Activated CD8-positive, alpha-beta T cell treated with anti-CD3 and anti-CD28 coated beads, Interleukin-2, amount 10 ng/mL, durations not matched to agents 7 days and 5 days (primary cell): ENCODE results near the gene SLC6A19. TPM values are rescaled to one million over a fixed set of nuclear protein-coding genes. Genes with fewer than 3 reads are reported as not detected.

Experiments used
- ATAC-seq: fragments of 150-1000 bp; cut with Tn5 transposase; one replicate; pipeline ENCODE4 v1.10.0; 2021; ENCODE audit warnings: moderate library complexity
- CTCF ChIA-PET: fragments of 350-600 bp; sonication (Branson Sonifier 250); formaldehyde crosslinking; loops from one replicate; lab custom pipeline; 2021; ENCODE audit warnings: antibody characterized with exemption; lab: Charles Lee
- POLR2A ChIA-PET: fragments of 350-600 bp; sonication (Branson Sonifier 250); formaldehyde crosslinking; loops from one replicate; lab custom pipeline; 2021; ENCODE audit warnings: antibody characterized with exemption; lab: Charles Lee
- DNase-seq: peaks from one replicate; pipeline ENCODE4 v3.0.0-alpha.2; 2020
- H3K27ac Mint-ChIP-seq: one replicate; pipeline ENCODE4 v1.8.0; 2021; ENCODE audit warnings: mild to moderate bottlenecking, mixed read lengths
- H3K27me3 Mint-ChIP-seq: one replicate; pipeline ENCODE4 v1.8.0; 2021; ENCODE audit warnings: low read depth, mixed read lengths
- H3K36me3 Mint-ChIP-seq: one replicate; pipeline ENCODE4 v1.8.0; 2021; ENCODE audit warnings: low read depth, mixed read lengths
- H3K4me1 Mint-ChIP-seq: one replicate; pipeline ENCODE4 v1.8.0; 2021; ENCODE audit warnings: low read depth, mixed read lengths
- H3K4me3 Mint-ChIP-seq: one replicate; pipeline ENCODE4 v1.8.0; 2021; ENCODE audit warnings: mild to moderate bottlenecking, mixed read lengths
- H3K9me3 Mint-ChIP-seq: one replicate; pipeline ENCODE4 v1.8.0; 2022; ENCODE audit warnings: mixed read lengths; ENCODE audit not compliant: insufficient read depth
- total RNA-seq, 2 experiments: library from RNA; stranded (reverse); gene quantifications; one replicate each; pipeline ENCODE4 v1.2.3, GENCODE V29; 2021

Gene SLC6A19
- total RNA-seq, 2 experiments from 2014 or later, result not detected

DNA sequence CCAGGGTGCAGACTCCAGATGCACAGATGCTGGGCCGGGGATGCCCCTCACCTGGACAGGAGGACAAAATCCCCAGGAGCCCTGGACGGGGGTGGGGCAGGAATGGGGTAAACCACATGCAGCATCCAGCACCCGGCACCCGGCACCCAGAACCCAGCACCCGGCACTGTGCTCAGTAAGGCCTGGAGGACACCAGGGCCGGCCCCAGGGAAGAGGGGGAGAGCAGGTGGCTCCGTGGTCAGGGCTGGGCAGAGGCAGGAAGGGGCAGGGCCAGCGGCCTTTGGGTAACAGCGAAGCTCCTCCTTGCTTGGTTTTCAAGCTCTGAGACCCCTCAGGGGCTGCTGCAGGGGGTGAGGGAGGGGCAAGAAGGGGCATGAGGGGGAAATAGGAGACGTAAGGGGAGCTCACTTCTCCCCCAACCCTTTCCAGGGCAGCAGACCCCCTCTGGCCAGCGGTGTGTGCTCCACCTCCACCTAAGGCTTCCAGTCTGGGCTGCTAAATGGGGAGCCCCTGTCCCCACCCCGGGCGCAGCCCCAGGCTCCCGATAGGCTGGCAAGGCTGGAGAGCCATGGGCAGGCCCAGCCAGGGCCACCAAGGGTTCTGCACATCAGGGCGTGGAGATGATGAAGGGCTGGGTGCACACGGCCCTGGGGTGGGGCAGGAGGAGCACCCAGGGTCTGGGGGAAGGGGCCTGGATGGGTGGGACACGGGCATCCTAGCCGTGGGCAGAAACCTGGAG, 17.8 kb upstream of the SLC6A19 start:
- no peaks in the 10 kb centered on the region for H3K4me1 Mint-ChIP-seq
- peaks cover 3% of the 10 kb centered on the region for H3K27me3 Mint-ChIP-seq
- H3K4me3 Mint-ChIP-seq, result no peak overlapping the region
- POLR2A ChIA-PET, result interaction anchor here (0.7 kb wide), 1 partner anchor 250 kb away, joined by 3 read pairs; no protein-coding TSS in a partner anchor
- ATAC-seq, result no peak
- H3K36me3 Mint-ChIP-seq, result no peaks in the 10 kb centered on the region
- H3K9me3 Mint-ChIP-seq, result no peaks in the 10 kb centered on the region
- H3K27ac Mint-ChIP-seq, result no peak overlapping the region
- CTCF ChIA-PET, result interaction anchor here (1.0 to 2.1 kb wide), 2 partner anchors 9 to 260 kb away, joined by 3 to 6 read pairs; no protein-coding TSS in a partner anchor
- no peak for DNase-seq

DNA sequence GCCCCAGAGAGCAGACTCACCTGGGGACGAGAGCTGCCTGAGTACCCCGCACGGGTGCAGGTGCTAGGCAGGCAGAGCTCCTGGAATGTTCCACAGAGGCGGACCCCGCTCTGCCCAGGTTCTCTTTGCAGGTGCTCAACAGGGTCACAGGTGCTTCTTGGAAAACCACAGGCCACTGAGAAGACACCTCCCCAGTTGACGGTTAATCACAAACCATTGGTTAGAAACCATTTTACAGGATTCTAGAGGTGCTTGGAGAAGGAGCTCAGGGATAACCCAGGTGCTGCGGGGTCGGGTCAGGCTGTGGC, 17.3 kb upstream of the SLC6A19 start:
- no peak overlapping the region for H3K4me3 Mint-ChIP-seq
- ChIA-PET POLR2A (no interaction called here), CTCF (interaction anchor here (1.0 to 2.1 kb wide), 2 partner anchors 10 to 260 kb away, joined by 3 to 6 read pairs; no protein-coding TSS in a partner anchor)
- no peak for DNase-seq
- H3K27me3 Mint-ChIP-seq, result peaks cover 3% of the 10 kb centered on the region
- no peaks in the 10 kb centered on the region for H3K9me3 Mint-ChIP-seq
- no peak for ATAC-seq
- H3K36me3 Mint-ChIP-seq, result no peaks in the 10 kb centered on the region
- H3K4me1 Mint-ChIP-seq, result no peaks in the 10 kb centered on the region
- no peak overlapping the region for H3K27ac Mint-ChIP-seq

DNA sequence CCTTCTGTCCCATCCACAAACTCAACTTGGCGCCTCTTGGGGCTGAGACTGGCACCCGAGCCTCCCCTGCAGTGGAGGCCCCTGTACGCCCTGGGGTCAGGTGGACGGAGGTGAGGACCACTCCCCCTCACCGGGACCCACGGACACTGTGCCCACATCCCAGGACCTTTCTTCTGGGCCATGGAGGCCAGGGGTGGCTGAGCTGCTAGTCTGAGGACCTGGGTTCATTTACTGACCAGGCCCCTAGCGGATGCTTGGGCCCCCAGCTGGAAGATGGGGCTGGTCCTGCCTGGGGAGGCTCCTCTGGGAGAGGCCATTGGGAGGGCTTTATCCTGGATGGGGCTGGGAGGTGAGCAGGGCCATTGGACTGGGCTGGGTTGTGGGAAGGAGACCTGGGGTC, 16.9 kb upstream of the SLC6A19 start:
- Mint-ChIP-seq H3K27me3 (peaks cover 3% of the 10 kb centered on the region), H3K9me3 (no peaks in the 10 kb centered on the region), H3K4me1 (no peaks in the 10 kb centered on the region), H3K27ac (no peak overlapping the region), H3K36me3 (no peaks in the 10 kb centered on the region), H3K4me3 (no peak overlapping the region)
- POLR2A ChIA-PET, result no interaction called here
- no peak for DNase-seq
- ATAC-seq, result no peak
- CTCF ChIA-PET, result interaction anchor here (1.0 to 2.1 kb wide), 2 partner anchors 10 to 261 kb away, joined by 3 to 6 read pairs; no protein-coding TSS in a partner anchor

DNA sequence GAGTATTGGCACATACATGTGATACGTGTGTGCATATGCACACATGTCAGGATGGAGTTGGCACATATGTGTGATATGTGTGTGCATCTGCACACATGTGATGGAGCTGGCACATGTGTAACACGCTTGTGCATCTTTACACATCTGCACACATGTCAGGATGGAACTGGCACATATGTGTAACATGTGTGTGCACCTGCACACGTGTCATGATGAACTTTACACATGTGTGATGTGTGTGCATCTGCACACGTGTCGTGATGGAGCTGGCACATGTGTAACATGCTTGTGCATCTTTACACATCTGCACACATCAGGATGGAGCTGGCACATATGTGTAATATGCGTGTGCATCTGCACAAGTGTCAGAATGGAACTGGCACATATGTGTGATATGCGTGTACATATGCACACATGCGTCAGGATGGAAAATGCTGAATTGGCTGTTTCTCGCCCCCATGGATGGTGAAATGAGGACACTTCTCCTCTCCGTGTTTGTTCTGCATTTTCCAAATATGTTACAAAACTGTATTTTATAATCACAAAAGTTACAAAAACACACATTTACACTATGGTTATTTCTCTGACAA, 16.3 kb upstream of the SLC6A19 start:
- Mint-ChIP-seq H3K4me1 (no peaks in the 10 kb centered on the region), H3K9me3 (no peaks in the 10 kb centered on the region), H3K27ac (no peak overlapping the region), H3K4me3 (no peak overlapping the region), H3K27me3 (peaks cover 4% of the 10 kb centered on the region), H3K36me3 (no peaks in the 10 kb centered on the region)
- CTCF ChIA-PET, result interaction anchor here (2.1 kb wide), 1 partner anchor 11 kb away, joined by 6 read pairs; no protein-coding TSS in a partner anchor
- DNase-seq (no peak), ATAC-seq (no peak)
- POLR2A ChIA-PET, result no interaction called here

DNA sequence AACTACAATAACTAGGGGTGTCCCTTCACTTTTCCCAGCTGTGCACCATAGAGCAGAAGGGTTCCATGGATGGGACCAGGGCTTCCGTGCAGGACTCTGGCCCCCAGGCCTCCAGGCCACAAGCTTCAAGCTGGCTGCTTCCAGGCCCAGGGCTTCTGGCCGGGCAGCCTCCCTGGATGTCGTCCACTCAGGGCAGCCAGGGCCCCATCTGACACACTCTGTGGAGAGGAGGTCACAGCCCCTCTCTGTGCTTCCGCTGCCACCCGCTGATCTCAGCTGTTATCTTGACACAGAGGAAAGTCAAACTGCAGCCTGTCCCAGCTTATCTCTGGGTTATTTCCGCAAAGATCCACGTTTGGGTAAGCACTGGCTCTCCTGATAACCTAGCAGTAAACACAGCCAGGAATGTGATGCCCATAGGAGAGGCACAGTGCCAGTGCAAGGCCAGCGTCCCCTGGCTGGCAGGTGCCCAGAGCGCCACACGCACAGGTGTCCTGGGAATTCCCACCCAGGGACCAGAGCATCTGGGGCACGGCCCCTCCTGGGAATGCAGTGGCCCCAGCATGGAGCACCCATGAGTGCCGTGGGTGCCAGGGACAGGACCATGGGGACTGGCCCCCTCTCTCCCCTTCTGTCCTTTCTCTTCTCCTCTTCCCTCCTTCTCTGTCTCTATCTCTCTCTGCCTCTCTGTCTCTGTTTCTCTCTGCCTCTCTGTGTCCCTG, 15.6 kb upstream of the SLC6A19 start:
- POLR2A ChIA-PET, result no interaction called here
- H3K27ac Mint-ChIP-seq, result no peak overlapping the region
- H3K4me1 Mint-ChIP-seq, result no peaks in the 10 kb centered on the region
- CTCF ChIA-PET, result interaction anchor here (2.1 kb wide), 1 partner anchor 12 kb away, joined by 6 read pairs; no protein-coding TSS in a partner anchor
- no peaks in the 10 kb centered on the region for H3K9me3 Mint-ChIP-seq
- ATAC-seq (no peak), DNase-seq (no peak)
- no peak overlapping the region for H3K4me3 Mint-ChIP-seq
- H3K36me3 Mint-ChIP-seq, result no peaks in the 10 kb centered on the region
- peaks cover 11% of the 10 kb centered on the region for H3K27me3 Mint-ChIP-seq

DNA sequence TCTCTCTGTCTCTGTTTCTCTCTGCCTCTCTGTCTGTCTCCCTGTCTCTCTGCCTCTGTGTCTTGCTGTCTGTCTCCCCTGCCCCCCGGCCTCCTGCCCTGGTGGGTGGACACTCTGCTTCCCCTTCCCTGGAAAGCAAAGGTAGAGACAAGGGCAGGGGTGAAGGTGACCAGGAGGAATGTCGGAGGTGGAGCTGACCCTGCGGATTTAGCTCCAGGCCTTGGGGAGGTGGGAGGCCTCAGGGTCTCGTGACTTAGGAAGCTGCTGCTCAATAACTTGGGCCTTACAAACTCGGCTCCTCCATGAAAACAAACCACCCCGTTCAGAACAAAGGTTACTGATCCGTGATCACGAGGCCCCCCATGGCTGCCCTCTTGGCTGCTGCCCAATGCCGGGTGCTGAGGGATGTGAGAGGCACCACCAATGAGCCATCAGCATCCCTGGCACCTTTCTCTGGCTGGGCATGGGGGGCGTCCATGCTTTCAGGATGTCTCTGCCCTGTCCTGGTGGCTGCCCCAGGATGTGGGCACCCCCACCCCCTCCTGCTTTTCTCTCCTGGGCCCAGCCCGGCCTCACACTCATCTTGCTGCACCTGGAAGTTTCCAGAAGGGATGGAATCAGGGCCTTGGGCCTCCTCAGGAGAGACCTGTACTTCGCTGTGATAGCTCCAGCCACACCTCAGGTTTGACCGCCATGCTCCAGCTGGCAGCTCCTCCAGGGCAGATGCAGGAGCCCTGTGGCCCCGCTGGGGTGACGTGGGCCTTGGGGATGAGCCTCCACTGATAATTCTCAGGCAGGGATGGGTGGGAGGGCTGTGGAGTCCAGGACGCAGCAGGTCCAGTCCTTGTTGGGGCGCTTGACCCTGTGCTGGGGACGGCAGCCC, 14.8 kb upstream of the SLC6A19 start:
- Mint-ChIP-seq H3K4me3 (no peak overlapping the region), H3K9me3 (no peaks in the 10 kb centered on the region), H3K4me1 (no peaks in the 10 kb centered on the region), H3K36me3 (no peaks in the 10 kb centered on the region), H3K27me3 (peaks cover 14% of the 10 kb centered on the region), H3K27ac (no peak overlapping the region)
- DNase-seq, result no peak
- ChIA-PET POLR2A (no interaction called here), CTCF (no interaction called here)
- no peak for ATAC-seq

DNA sequence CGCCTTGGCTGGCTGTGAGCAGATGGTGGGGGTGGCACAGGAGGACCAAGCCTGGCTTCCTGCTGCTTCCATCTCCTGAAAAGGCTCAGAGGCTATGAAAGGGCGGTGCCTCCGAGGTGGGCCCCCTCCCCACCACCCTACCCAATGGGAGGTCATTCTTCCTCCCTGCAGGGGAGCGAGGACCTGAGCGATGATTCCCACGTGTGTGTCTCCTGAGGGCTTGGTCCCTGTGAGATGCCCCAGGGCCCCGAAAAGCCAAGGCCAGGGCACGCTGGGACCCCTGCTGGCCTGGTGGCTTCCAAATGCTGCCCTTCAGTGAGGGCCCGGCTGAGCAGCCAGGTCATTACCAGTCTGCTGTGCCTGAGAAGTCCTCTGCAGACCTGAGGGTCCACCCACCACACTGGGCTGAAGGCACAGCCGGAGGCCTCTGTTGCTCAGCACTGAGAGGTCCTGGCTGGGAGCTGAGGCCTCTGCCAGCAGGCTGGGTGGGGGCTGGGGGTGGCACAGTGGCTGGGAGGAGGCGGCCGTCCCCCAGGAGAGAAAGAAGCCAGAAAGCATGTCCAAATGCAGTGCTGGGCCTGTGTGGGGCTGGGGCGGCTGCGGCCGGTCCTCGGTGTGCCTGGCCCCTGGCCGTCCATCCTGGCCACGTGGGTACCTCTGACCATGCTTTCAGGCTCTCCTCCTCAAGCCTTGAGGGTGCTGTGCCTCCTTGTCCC, 14.0 kb upstream of the SLC6A19 start:
- Mint-ChIP-seq H3K9me3 (no peaks in the 10 kb centered on the region), H3K36me3 (no peaks in the 10 kb centered on the region), H3K27ac (no peak overlapping the region), H3K4me3 (no peak overlapping the region), H3K27me3 (peaks cover 16% of the 10 kb centered on the region), H3K4me1 (no peaks in the 10 kb centered on the region)
- ChIA-PET CTCF (interaction anchor here (1.2 kb wide), 1 partner anchor 13 kb away, joined by 4 read pairs; no protein-coding TSS in a partner anchor), POLR2A (no interaction called here)
- no peak for DNase-seq
- no peak for ATAC-seq

DNA sequence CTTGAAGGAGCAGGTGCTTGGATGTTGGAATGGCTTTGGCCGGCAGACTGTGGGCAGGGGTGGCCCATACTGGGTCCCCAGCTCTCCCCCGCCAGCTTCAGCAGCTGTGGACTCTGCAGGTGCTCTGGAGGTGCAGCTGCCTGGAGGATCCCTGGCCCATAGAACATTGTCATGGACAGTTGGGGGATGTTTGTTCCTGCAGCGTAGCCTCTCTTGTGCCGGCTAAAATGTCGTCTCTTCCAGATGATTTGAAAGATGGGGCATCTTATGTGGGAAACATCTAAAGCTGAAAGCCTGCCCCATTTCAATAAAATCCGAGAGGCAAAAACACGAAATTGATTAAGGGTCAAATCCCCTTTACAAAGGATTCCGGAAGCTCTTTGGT, 13.5 kb upstream of the SLC6A19 start:
- H3K4me1 Mint-ChIP-seq, result no peaks in the 10 kb centered on the region

DNA sequence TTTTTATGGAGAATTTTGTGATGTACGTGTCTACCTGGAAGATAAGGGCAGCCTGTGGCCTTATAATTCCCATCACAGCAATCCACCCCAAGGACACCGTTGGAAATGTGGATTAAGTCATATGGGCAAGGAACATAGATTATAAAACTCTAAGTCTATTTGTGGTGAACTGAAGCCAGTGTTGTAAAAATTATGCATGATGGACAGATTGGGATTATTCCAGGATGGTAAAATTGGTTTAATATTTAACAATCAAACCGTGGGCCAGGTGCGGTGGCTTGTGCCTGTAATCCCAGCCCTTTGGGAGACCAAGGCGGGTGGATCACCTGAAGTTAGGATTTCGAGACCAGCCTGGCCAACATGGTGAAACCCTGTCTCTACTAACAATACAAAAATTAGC, 12.9 kb upstream of the SLC6A19 start:
- DNase-seq, result no peak

More for the DNA sequence above, 13.5 kb upstream of the SLC6A19 start:
- H3K36me3 Mint-ChIP-seq, result no peaks in the 10 kb centered on the region
- POLR2A ChIA-PET, result no interaction called here
- CTCF ChIA-PET, result interaction anchor here (1.2 kb wide), 1 partner anchor 14 kb away, joined by 4 read pairs; no protein-coding TSS in a partner anchor
- no peak for ATAC-seq
- no peak overlapping the region for H3K27ac Mint-ChIP-seq
- no peak overlapping the region for H3K4me3 Mint-ChIP-seq
- no peak for DNase-seq
- H3K9me3 Mint-ChIP-seq, result no peaks in the 10 kb centered on the region
- peaks cover 16% of the 10 kb centered on the region for H3K27me3 Mint-ChIP-seq

DNA sequence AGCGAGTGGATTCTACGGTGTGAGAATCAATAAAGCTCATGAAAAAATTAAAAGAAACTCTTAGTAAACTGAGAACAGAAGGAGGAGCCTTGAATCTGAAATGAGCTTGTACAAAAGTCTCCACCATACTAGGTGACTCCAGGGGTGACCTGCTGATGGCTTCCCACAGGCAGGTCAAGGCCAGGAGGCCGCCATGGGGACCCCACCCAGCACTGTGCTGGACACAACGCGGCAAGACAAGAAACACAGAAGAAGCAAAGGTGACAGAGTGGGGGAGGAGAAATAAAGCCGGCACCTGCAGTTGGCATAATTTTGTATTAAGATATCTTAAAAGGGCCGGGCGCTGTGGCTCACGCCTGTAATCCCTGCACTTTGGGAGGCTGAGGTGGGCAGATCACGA, 12.1 kb upstream of the SLC6A19 start:
- ChIA-PET POLR2A (no interaction called here), CTCF (interaction anchor here (1.0 kb wide), 1 partner anchor 16 kb away, joined by 3 read pairs; no protein-coding TSS in a partner anchor)
- ATAC-seq (no peak), DNase-seq (no peak)
- H3K27ac Mint-ChIP-seq, result no peak overlapping the region
- no peaks in the 10 kb centered on the region for H3K4me1 Mint-ChIP-seq
- H3K36me3 Mint-ChIP-seq, result no peaks in the 10 kb centered on the region
- H3K9me3 Mint-ChIP-seq, result no peaks in the 10 kb centered on the region
- H3K4me3 Mint-ChIP-seq, result no peak overlapping the region
- peaks cover 16% of the 10 kb centered on the region for H3K27me3 Mint-ChIP-seq

More for the DNA sequence above, 12.9 kb upstream of the SLC6A19 start:
- no peak overlapping the region for H3K4me3 Mint-ChIP-seq
- H3K9me3 Mint-ChIP-seq, result no peaks in the 10 kb centered on the region
- no peak overlapping the region for H3K27ac Mint-ChIP-seq
- ChIA-PET POLR2A (no interaction called here), CTCF (interaction anchor here (1.2 kb wide), 1 partner anchor 14 kb away, joined by 4 read pairs; no protein-coding TSS in a partner anchor)
- ATAC-seq, result no peak
- peaks cover 16% of the 10 kb centered on the region for H3K27me3 Mint-ChIP-seq
- H3K4me1 Mint-ChIP-seq, result no peaks in the 10 kb centered on the region
- H3K36me3 Mint-ChIP-seq, result no peaks in the 10 kb centered on the region
